Cardiac septum (tissue), 1 donor: ENCODE measurements around the gene CCL24. TPM values are rescaled to one million over a fixed set of nuclear protein-coding genes. Genes with fewer than 3 reads are reported as not detected.
"Not testable (repeated sequence)": the region's sequence is repeated elsewhere in the genome, so short reads cannot be mapped to it uniquely, and the experiment has no call there.

ENCODE experiments used
- DNase-seq: peaks from one replicate; pipeline ENCODE4 v3.0.0-alpha.2; 2020; ENCODE audit warnings: low spot score
- intact Hi-C: fragments of 100-400 bp; cut with DNase I; formaldehyde crosslinking; loops from one replicate; pipeline ENCODE4 v1.14.0; 2022
- total RNA-seq: library from RNA; stranded (reverse); fragmentation: NEBNext Ultra II Directional; extraction: Animal tissue kit (Norgen Biotek cat#: 25700); gene quantifications from one replicate; pipeline ENCODE4 v1.2.1, GENCODE V29; 2021
- donor health status: DM: no; HTN: no; CAD: no.

CCL24 gene
- total RNA-seq, 1 donor from 2014 or later = not detected

DNA sequence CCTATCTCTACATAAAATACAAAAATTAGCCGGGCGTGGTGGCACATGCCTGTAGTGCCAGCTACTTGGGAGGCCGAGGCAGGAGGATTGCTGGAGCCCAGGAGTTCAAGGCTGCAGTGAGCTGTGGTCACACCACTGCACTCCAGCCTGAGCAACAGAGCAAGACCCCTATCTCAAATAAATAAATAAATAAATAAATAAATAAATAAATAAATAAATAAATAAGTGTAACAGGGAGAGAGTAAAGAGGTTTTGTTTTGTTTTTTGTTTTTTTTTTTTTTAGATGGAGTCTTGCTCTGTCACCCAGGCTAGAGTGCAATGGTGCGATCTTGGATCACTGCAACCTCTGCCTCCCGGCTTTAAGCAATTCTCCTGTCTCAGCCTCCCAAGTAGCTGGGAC, 21.0 kb downstream of the CCL24 start:
- not testable (repeated sequence) for DNase-seq

DNA sequence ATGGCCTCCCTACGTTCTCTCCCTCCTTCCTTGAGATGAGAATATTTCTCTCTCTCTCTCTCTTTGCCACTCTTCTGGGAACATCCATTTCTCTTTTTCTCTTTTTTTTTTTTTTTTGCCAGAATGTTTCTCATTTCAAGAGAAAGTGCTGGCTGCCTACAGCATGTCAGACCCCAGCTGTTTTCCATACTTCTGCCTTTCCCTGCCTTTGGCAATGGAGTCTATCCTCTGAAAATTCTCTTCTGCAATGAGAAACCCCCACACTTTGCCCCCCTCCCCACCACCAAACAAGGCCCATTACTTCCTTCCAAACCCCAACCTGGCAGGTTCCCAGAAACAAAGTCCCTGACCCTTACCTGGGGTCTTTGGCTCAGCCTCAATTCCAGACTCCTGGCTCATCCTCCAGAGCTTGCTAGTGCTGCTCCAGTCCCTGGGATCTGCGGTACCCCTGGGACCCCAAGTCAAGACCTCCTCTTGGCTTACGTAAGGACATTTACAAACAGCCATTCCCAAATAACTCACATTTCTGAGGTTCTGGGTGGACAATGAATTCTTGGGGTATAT, 24.2 kb downstream of the CCL24 start:
- intact Hi-C loops = no loop called here

More for the DNA sequence above, 21.0 kb downstream of the CCL24 start:
- intact Hi-C loops = not testable (repeated sequence)

DNA sequence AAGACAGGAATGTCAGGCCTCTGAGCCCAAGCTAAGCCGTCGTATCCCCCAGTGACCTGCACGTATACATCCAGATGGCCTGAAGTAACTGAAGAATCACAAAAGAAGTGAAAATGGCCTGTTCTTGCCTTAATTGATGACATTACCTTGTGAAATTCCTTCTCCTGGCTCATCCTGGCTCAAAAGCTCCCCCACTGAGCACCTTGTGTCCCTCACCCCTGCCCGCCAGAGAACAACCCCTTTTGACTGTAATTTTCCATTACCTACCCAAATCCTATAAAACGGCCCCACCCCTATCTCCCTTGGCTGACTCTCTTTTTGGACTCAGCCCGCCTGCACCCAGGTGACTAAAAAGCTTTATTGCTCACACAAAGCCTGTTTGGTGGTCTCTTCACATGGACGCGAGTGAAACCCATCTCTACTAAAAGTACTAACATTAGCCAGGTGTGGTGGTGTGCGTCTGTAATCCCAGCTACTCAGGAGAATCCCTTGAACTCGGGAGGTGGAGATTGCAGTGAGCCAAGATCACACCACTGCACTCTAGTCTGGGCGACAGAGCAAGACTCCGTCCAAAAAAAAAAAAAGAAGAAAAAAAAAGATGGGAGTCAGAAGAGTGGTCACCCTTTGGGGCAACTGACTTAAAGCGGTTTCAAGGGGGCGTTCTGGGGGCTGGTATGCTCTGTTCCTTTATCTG, 25.3 kb downstream of the CCL24 start:
- DNase-seq, intact Hi-C loops: not testable (repeated sequence)

More for the DNA sequence above, 24.2 kb downstream of the CCL24 start:
- DNase-seq = no peak

DNA sequence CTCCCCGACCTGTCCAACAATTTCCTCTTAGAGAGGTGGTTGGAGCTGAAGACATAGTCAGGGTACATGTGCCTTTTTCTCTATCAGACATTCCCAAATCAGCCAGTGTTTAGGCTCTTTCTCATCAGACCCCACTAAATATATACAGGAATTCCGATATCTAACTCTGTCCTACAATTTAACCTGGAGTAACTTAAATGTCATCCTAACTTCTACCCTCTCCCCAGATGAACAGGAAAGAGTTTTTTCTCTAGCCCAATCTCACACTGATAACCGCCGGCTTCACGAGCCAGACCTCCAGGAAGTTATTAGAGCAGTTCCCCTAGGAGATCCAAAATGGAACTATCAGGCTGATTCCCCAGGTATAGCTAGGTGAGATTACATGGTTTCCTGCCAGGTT, 30.5 kb downstream of the CCL24 start:
- intact Hi-C loops, DNase-seq: not testable (repeated sequence)

DNA sequence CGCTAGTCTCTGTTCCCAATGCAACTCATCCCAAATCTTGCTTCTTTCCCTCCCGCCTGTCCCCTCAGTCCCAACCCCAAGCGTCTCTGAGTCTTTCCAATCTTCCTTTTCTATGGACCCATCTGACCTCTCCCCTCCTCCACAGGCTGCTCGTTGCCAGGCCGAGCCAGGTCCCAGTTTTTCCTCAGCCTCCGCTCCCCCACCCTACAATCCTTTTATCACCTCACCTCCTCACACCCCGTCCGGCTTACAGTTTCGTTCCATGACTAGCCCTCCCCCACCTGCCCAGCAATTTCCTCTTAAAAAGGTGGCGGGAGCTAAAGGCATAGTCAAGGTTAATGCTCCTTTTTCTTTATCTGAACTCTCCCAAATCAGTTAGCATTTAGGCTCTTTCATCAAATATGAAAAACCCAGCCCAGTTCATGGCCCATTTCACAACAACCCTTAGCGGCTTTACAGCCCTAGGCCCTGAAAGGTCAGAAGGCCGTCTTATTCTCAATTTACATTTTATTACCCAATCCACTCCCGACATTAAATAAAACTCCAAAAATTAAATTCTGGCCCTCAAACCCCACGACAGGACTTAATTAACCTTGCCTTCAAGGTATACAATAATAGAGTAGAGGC, 32.8 kb downstream of the CCL24 start:
- intact Hi-C loops, DNase-seq: not testable (repeated sequence)

DNA sequence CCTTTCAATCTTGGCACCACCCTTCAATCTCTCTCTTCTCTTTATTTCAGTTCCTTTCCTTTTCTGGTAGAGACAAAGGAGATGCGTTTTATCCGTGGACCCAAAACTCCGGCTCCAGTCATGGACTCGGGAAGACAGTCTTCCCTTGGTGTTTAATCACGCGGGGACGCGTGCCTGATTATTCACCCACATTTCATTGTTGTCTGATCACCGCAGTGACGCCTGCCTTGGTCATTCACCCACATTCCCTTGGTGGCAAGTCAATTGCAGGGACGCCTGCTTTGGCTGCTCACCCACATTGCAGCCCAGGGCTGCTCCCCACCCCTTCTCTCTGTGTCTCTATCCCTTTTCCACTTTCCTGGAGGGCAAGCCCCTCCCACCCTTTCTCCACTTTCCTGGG, 34.1 kb downstream of the CCL24 start:
- DNase-seq, intact Hi-C loops: not testable (repeated sequence)

DNA sequence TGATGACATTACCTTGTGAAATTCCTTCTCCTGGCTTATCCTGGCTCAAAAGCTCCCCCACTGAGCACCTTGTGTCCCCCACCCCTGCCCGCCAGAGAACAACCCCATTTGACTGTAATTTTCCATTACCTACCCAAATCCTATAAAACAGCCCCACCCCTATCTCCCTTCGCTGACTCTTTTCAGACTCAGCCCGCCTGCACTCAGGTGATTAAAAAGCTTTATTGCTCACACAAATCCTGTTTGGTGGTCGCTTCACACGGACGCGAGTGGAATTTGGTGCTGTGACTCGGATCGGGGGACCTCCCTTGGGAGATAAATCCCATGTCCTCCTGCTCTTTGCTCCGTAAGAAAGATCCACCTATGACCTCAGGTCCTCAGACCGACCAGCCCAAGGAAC, 34.6 kb downstream of the CCL24 start:
- intact Hi-C loops, DNase-seq: not testable (repeated sequence)

DNA sequence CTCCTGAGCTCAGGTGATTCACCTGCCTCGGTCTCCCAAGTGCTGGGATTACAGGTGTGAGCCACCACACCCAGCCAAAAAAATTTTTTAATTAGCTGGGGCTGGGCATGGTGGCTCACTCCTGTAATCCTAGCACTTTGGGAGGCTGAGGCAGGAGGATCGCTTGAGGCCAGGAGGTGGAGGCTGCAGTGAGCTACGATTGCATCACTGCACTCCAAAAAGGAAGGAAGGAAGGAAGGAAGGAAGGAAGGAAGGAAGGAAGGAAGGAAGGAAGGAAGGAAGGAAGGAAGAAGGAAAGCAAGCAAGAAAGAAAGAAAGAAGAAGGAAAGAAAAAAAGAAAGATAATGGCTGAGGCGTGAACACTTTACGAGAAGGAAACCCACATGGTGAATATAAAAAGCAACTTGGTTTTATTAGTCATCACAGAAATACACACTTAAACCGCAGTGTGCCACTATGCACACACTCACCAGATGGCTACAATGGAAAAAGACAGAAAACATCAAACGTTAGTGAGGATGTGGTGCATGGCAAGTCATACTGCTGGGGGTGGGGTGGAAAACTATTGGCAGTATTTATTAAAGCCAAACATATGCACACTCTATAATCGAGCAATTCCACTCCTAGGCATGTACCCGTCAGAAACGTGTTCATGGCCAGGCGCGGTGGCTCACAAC, 37.2 kb downstream of the CCL24 start:
- intact Hi-C loops = no loop called here
- no peak for DNase-seq

DNA sequence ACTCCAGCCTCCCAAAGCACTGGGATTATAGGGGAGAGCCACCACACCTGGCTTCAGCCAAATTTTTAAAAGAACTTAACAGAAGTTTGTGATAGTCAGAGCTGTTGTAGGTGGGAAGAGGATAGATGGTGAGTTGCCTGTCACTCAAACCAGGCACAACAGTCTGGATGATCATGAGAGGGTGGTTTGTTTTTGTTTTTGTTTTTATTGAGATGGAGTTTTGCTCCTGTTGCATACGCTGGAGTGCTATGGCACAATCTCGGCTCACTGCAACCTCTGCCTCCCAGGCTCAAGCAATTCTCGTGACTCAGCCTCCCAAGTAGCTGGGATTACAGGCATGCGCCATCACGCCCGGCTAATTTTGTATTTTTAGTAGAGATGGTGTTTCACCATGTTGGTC, 39.6 kb downstream of the CCL24 start:
- not testable (repeated sequence) for DNase-seq
- intact Hi-C loops = loop anchor here (2.0 kb wide), 1 partner anchor 71 kb away; no protein-coding TSS in a partner anchor

DNA sequence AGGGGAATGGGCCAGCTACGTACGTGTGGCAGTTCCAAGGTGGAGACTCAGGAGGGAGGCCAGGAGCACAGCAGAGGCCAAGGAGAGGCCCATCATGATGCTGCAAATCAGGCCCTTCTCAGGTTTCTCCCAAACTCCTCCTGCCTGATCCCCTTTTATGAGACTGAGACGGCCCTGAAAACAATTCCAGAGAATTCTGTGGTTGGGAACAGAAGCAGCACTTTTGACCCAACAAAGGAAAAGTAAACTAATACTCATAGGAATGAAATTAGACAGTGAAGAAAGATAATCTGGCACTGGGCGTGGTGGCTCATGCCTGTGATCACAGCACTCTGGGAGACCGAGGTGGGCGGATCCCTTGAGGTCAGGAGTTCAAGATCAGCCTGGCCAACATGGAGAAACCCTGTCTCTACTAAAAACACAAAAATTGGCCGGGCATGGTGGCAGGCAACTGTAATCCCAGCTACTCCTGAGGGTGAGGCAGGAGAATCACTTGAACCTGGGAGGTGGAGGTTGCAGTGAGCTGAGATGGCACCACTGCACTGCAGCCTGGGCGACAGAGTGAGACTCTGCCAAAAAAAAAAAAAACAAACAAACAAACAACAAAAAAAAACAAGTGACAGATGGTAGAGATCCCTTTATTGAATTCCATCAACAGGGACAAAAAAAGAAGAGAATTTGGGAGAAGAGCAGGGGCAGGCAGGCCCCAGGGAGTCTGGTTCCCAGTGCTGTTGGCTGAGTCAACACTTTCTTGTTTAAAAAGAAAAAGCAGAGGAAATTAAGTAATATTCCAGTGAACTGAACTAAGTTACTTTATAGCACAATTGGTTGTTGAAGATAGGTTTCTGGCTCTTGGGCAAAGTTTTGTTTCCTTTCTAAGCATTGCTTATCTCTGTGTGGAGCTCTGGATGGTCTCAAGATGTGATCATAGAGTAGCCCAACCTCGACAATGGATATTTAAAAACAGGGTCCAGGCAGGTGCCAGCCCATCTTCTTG, 41.2 kb downstream of the CCL24 start, which contains the start of gene CCL26:
TSS of gene CCL26 (minus strand) at position 131 of the 997 bp plus-strand sequence. CDS start at position 96, 35 bp downstream.
- no peak for DNase-seq

DNA sequence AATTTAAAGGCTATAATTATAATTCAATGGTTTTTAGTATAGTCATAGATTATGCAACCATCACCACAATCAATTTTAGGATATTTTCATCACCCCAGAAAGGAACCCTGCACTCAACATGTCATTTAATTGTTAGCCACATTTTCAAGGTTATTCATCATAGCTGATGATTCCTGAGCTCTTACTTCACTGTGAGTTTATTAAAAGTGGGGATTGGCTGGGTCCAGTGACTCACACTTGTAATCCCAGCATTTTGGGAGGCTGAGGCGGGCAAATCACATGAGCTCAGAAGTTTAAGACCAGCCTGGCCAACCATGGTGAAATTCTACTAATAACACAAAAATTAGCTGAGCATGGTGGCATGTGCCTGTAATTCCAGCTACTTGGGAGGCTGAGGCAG, 42.4 kb downstream of the CCL24 start:
- intact Hi-C loops = no loop called here

More for the DNA sequence above, 41.2 kb downstream of the CCL24 start, which contains the start of gene CCL26:
- intact Hi-C loops = loop anchor here (2.0 kb wide), 1 partner anchor 72 kb away; no protein-coding TSS in a partner anchor

DNA sequence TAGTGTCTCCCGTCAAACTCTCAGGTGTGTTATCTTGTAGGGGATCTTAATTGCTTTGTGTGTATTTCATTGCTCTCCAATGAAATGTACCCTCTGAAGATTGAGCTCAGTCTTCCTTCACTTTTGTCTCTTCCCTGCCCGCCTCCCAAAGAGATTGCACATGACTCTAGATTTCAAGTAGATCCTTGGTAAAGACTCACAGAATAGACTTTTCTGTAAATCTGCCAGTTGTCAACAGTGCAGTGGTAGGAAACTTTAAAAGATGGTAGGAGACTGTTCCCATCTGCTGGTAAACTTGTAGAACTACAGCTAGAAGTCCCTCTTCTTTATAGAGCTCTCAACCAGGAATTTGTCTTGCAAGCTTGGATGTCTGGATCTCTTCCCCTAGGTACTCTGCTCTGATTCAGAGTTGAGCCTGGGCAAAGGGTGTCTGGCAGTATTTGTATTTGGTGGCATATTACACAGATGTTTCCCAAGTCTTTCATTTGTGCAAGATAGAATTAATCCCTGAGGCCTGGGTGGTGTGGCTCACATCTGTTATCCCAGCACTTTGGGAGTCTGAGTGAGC, 51.2 kb downstream of the CCL24 start:
- no peak for DNase-seq
- intact Hi-C loops = loop anchor here (5.0 kb wide), 1 partner anchor 225 kb away; no protein-coding TSS in a partner anchor

More for the DNA sequence above, 42.4 kb downstream of the CCL24 start:
- no peak for DNase-seq

DNA sequence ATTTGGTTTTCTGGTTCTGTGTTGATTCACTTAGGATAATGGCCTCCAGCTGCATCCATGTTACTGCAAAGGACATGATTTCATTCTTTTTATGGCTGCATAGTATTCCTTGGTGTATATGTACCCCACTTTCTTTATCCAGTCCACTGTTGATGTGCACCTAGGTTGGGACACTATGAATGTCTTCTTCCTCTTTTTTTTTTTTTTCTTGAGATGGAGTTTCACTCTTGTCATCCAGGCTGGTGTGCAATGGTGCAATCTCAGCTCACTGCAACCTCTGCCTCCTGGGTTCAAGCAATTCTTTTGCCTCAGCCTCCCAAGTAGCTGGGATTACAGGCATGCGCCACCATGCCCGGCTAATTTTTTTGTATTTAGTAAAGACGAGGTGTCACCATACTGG, 51.8 kb downstream of the CCL24 start:
- DNase-seq = not testable (repeated sequence)

More for the DNA sequence above, 51.8 kb downstream of the CCL24 start:
- intact Hi-C loops = loop anchor here (5.0 kb wide), 1 partner anchor 224 kb away; no protein-coding TSS in a partner anchor

Other genes starting within 250 kb of the CCL24 start
- gene HIP1, start 74.9 kb downstream of the CCL24 start, total RNA-seq = 24.7 TPM
- 0.83 TPM for gene CCL26, start 41.6 kb downstream of the CCL24 start, total RNA-seq
- gene RHBDD2, start 65.2 kb upstream of the CCL24 start, total RNA-seq = 33.6 TPM
- gene POR, start 101.3 kb upstream of the CCL24 start, total RNA-seq = 39.7 TPM
- 138 TPM for gene TMEM120A, start 180.8 kb upstream of the CCL24 start, total RNA-seq
- gene STYXL1, start 234.2 kb upstream of the CCL24 start, total RNA-seq = 16.1 TPM
- gene MDH2, start 234.3 kb upstream of the CCL24 start, total RNA-seq = 376 TPM